Pancreas (tissue), 10 donors: Measurements from ENCODE around the gene SLC23A3. TPM values are rescaled to one million over a fixed set of nuclear protein-coding genes. Genes with fewer than 3 reads are reported as not detected.

ENCODE experiments used
- ATAC-seq, 4 donors: fragments of 200-7000 bp; cut with Tn5 transposase; one replicate each; pipeline versions ENCODE4 v1.8.0 to v1.9.1; 2020; ENCODE audit warnings: mild to moderate bottlenecking in 4 of 4, moderate library complexity in 4 of 4
- DNase-seq, 6 donors: peaks; one replicate each; pipeline ENCODE4 v3.0.0-alpha.2; 2020
- FAIRE-seq: peaks from 2 replicates; lab custom pipeline; 2012; peaks lifted over from hg19 to GRCh38; lab: Jason Lieb, UNC
- H3K27ac ChIP-seq, 4 donors: fragments of 200-600 bp; sonication (generic); 1 replicate in 3 of 4; 2 replicates in 1 of 4; pipeline versions ENCODE4 v1.5.0 to v1.8.0; 2020
- H3K27me3 ChIP-seq, 4 donors: fragments of 200-600 bp; one replicate each; pipeline ENCODE4 v1.8.0; 2021
- H3K36me3 ChIP-seq, 3 donors: fragments of 200-600 bp; sonication (generic) in 1 of 3; one replicate each; pipeline versions ENCODE4 v1.5.0 to v1.8.0; 2020 to 2021
- H3K4me1 ChIP-seq, 3 donors: fragments of 200-600 bp; one replicate each; pipeline ENCODE4 v1.8.0; 2021
- H3K4me3 ChIP-seq, 4 donors: fragments of 200-600 bp; sonication (generic) in 2 of 4; one replicate each; pipeline versions ENCODE4 v1.5.0 to v1.8.0; 2020 to 2021
- H3K9me3 ChIP-seq, 4 donors: fragments of 200-600 bp; one replicate each; pipeline ENCODE4 v1.8.0; 2021
- WGBS, 2 donors: extraction: QIAGEN DNeasy Blood & Tissue Kit; methylation state at CpG; one replicate each; pipeline ENCODE4 v1.1.7; 2013; 5-methylcytosine and 5-hydroxymethylcytosine counted together
- intact Hi-C, 3 donors: fragments of 100-400 bp; cut with DNase I; formaldehyde crosslinking; loops; one replicate each; pipeline versions ENCODE4 v1.11.1 to v1.14.2; 2022
- polyA plus RNA-seq, 2 donors: library from polyadenylated mRNA; stranded (reverse); fragments of 200-250 nt; gene quantifications; one replicate each; pipeline ENCODE4 v1.2.3, GENCODE V29; 2013
- total RNA-seq, 6 donors: library from RNA; stranded (reverse); fragmentation: NEBNext Ultra II Directional in 4 of 6; extraction: Animal tissue kit (Norgen Biotek cat#: 25700) in 4 of 6; gene quantifications; one replicate each; pipeline versions ENCODE4 v1.2.1 to v1.2.4, GENCODE V29; 2021 to 2023
- TF ChIP-seq, protein P1 (sequence below), 4 donors: fragments of 200-600 bp; sonication (generic) in 3 of 4; IDR thresholded peaks; one replicate each; pipeline versions ENCODE4 v1.5.0 to v1.8.0; 2021; ENCODE audit warnings: antibody characterized with exemption in 4 of 4
- donor health status: healthy with polysubstance abuse.
- donor health status: DM: no; HTN: no; CAD: no; lungs with moderate emphysema.
- donor health status: DM: no; HTN: no; CAD: no.
- donor health status: control.
- donor health status: control.
- donor health status: Bipolar disorder and iron deficiency.
- donor health status: DM: yes; HTN: yes; CAD: no.
- donor health status: DM: no; HTN: no; CAD: no.
- donor health status: DM: no; HTN: no; CAD: no.
- donor health status: DM: yes; HTN: yes; CAD: no.

Gene SLC23A3
- total and polyA plus RNA-seq, 8 donors: 0.16 to 3.0 (median 0.92) TPM

DNA sequence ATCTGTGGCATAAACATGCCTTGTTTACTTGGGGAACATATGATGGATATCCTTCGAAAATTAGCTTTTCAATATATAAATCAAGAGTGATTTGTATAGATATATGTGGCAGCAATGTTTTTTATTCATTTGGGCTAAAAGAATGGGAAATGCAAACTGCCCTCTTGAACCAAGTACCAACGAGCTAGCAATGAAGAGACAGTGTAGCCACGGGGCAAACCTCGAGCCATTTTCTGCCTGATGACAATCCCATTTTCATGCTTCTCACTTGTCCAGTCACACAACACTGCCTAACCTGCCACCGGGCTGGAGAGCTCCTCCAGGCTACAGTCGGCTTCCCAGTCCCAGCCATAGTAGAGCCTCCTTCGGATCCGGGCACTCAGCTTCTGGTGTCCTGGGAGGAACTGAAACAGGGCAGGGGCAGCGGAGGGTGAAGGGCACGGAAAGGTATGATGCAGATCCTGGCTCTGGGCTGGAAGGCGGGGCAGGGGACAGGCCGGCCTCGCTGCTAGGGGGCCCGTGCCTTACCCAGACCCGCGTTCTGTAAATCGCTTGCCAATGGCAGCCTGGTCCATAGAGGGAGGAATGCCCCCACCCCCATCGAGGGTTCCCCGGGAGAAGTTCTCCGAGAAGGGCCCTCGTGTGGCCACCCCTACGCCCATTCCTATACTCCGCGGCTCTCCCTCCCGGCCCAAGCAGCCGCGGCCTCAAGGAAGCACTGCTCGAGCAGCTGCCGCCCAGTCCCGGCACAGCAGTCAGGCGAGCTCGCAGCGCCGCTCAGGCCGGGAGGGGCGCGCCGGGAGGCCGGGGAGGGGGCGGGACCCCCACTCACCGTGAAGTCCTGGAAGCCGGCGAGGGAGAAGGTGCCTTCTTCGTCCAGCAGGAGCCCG, 6.3 kb upstream of the SLC23A3 start:
- DNase-seq (peak in 3 of 6 donors; percentile 50 to 67 (median 64)), ATAC-seq (peak; percentile 26 to 49 (median 40)), FAIRE-seq (no peak)
- TF ChIP-seq, protein P1, sequence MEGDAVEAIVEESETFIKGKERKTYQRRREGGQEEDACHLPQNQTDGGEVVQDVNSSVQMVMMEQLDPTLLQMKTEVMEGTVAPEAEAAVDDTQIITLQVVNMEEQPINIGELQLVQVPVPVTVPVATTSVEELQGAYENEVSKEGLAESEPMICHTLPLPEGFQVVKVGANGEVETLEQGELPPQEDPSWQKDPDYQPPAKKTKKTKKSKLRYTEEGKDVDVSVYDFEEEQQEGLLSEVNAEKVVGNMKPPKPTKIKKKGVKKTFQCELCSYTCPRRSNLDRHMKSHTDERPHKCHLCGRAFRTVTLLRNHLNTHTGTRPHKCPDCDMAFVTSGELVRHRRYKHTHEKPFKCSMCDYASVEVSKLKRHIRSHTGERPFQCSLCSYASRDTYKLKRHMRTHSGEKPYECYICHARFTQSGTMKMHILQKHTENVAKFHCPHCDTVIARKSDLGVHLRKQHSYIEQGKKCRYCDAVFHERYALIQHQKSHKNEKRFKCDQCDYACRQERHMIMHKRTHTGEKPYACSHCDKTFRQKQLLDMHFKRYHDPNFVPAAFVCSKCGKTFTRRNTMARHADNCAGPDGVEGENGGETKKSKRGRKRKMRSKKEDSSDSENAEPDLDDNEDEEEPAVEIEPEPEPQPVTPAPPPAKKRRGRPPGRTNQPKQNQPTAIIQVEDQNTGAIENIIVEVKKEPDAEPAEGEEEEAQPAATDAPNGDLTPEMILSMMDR (IDR thresholded peaks at IDR 0.05): no peak
- 2% methylated on average over 42 to 45 of the region's 45 CpGs for WGBS, 2 donors
- H3K4me3 ChIP-seq: peak overlapping the region; percentile 76 to 97 (median 94)
- no peaks in the 10 kb centered on the region for H3K27me3 ChIP-seq
- H3K9me3 ChIP-seq: no peaks in the 10 kb centered on the region
- H3K36me3 ChIP-seq: peaks cover 0 to 39% (median under 1%) of the 10 kb centered on the region in 3 donors
- intact Hi-C loops: no loop called here
- peaks cover 15 to 19% (median 17%) of the 10 kb centered on the region in 3 donors for H3K4me1 ChIP-seq
- H3K27ac ChIP-seq: peak overlapping the region; percentile 88 to 99 (median 94)

- FAIRE-seq (no peak), DNase-seq (no peak), ATAC-seq (no peak)
- Histone ChIP-seq H3K27me3 (no peaks in the 10 kb centered on the region), H3K4me3 (peak overlapping the region in 1 of 4 donors; percentile 97), H3K4me1 (peaks cover 15 to 19% (median 17%) of the 10 kb centered on the region in 3 donors), H3K27ac (peak overlapping the region in 2 of 4 donors; percentile 94 to 99), H3K36me3 (peaks cover 0 to 32% (median 0%) of the 10 kb centered on the region in 3 donors), H3K9me3 (no peaks in the 10 kb centered on the region)
- WGBS, 2 donors: 70 to 73% methylated on average over 7 of the region's 7 CpGs
- TF ChIP-seq, protein P1 (IDR thresholded peaks at IDR 0.05): no peak
- intact Hi-C loops: no loop called here
Observed at GRCh38 chr2:219175486-219175885, 5.7 kb upstream of the SLC23A3 start.

GRCh38 chr2:219174801-219175200, 5.0 kb upstream of the SLC23A3 start:
- DNase-seq: no peak
- no peak for FAIRE-seq
- ATAC-seq: no peak
- H3K27ac ChIP-seq: no peak overlapping the region
- peaks cover 0 to 28% (median 0%) of the 10 kb centered on the region in 3 donors for H3K36me3 ChIP-seq
- TF ChIP-seq, protein P1 (IDR thresholded peaks at IDR 0.05): no peak
- intact Hi-C loops: loop anchor here in 2 of 3 donors (5.0 kb wide), 2 partner anchors 118 to 122 kb away; no protein-coding TSS in a partner anchor
- H3K9me3 ChIP-seq: no peaks in the 10 kb centered on the region
- WGBS, 2 donors: 80 to 87% methylated on average over 7 of the region's 7 CpGs
- H3K4me3 ChIP-seq: no peak overlapping the region
- peaks cover 15 to 19% (median 17%) of the 10 kb centered on the region in 3 donors for H3K4me1 ChIP-seq
- no peaks in the 10 kb centered on the region for H3K27me3 ChIP-seq

DNA sequence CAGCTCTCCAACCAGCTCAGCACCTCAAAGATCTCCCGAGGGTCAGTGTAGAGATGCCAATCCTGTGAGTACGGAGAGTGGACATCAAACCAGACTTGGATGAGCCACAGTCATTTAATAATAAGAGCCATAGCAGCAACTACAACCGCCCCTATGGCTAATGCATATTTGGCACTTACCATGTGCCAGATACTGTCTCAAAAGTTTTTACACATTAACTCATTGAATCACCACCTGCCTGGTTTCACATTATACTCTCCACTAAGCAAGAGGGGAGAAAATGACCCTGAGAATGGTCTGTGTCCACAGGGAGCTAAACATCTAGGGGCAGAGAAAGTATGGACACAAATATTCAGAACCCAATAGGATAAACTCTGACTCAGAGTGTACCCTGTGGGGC, 4.3 kb upstream of the SLC23A3 start:
- intact Hi-C loops: loop anchor here in 2 of 3 donors (5.0 kb wide), 2 partner anchors 118 to 123 kb away; no protein-coding TSS in a partner anchor

More for the DNA sequence above, 4.3 kb upstream of the SLC23A3 start:
- ATAC-seq (no peak), FAIRE-seq (no peak), DNase-seq (no peak)
- no peak overlapping the region for H3K27ac ChIP-seq
- no peaks in the 10 kb centered on the region for H3K9me3 ChIP-seq
- no peaks in the 10 kb centered on the region for H3K27me3 ChIP-seq
- no peak overlapping the region for H3K4me3 ChIP-seq
- H3K36me3 ChIP-seq: peaks cover 0 to 28% (median 0%) of the 10 kb centered on the region in 3 donors
- WGBS, 2 donors: 70 to 73% methylated on average over 3 of the region's 3 CpGs
- TF ChIP-seq, protein P1 (IDR thresholded peaks at IDR 0.05): no peak
- peaks cover 11 to 13% (median 11%) of the 10 kb centered on the region in 3 donors for H3K4me1 ChIP-seq
